Bronchial epithelial cell (primary cell): ENCODE data around the gene NFIA. TPM values are rescaled to one million over a fixed set of nuclear protein-coding genes. Genes with fewer than 3 reads are reported as not detected.

ENCODE experiments used
- DNase-seq: peaks from one replicate; pipeline ENCODE4 v3.0.0-alpha.2; 2010; ENCODE audit warnings: low read depth
- FAIRE-seq: peaks from 2 replicates; lab custom pipeline; 2011; peaks lifted over from hg19 to GRCh38; lab: Jason Lieb, UNC
- H3K27me3 ChIP-seq: 2 replicates; pipeline ENCODE4 v1.5.1; 2011; ENCODE audit warnings: low read length; ENCODE audit not compliant: control insufficient read depth, insufficient read depth
- H3K36me3 ChIP-seq: 2 replicates; pipeline ENCODE4 v1.5.1; 2011; ENCODE audit warnings: low read length; ENCODE audit not compliant: control insufficient read depth, insufficient read depth
- H3K4me3 ChIP-seq: 2 replicates; pipeline ENCODE4 v1.5.1; 2011; ENCODE audit warnings: mild to moderate bottlenecking, low read depth, low read length, control low read depth
- CTCF ChIP-seq: IDR thresholded peaks from 2 replicates; pipeline ENCODE4 v1.5.1; 2011; ENCODE audit warnings: mild to moderate bottlenecking, moderate library complexity, low read length, control low read depth, inconsistent platforms; ENCODE audit not compliant: insufficient read depth, severe bottlenecking
- total RNA-seq: library from RNA; depleted of rRNA; stranded (reverse); fragments of >200 nt; gene quantifications from 2 replicates; pipeline ENCODE4 v1.2.1, GENCODE V29; 2014

NFIA gene
- total RNA-seq, 1 donor from 2014 or later, result 7.4 TPM

DNA sequence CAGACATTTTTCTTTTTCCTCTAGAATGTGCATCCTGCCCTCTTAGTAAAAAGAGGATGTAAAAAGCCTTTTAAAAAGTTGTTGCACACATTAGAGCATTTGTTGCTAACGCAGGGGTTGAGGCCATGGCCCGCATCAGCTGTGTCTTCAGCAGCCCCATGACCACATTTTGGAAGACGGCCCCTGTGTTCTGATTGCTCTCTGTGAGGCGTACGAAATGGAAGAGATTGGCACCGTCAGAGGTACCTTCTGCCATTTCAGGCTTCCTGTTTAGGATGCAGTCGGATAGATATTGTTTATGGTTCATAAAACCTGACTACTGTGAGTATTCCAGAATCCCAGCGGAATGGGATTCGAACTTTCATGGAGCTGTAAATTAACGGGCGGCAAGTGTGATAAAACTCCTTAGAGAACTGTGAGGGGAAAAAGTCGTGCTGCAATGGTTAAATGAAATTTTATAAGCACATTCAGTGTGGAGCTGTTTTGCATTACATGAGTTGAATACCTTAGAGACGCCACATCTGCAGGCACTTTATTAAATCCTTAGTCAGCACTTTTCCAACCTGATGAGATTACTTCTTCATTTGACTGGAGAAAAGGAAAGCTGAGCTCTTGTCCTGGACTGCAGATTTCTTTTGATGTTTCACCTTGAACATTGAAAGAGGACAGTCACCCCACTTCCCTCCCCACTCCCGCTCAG lies 368.7 kb downstream of the NFIA start:
- TF ChIP-seq CTCF, result no peak
- Histone ChIP-seq H3K36me3 (peaks cover 5% of the 10 kb centered on the region), H3K27me3 (no peaks in the 10 kb centered on the region), H3K4me3 (no peak overlapping the region)
- FAIRE-seq (no peak), DNase-seq (no peak)

DNA sequence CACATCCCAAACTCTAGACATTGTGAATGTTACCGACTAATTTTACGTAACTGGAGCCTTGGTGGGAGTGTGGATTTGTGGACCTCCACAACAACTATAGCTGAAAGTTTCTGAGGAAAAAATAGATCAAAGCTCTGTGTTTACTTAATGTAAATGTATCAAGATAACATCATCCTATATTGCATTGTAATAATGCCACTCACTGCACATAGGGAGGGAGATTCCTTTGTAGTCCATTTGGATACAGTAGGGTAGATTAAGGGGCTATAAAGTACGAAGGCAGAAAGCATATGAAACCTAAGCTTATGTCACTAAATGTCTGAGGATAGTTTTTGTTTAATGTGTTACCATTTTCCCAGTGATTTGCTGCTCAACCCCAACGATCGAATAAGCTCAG lies 369.2 kb downstream of the NFIA start:
- DNase-seq (no peak), FAIRE-seq (no peak)
- no peak overlapping the region for H3K4me3 ChIP-seq
- H3K36me3 ChIP-seq, result peaks cover 5% of the 10 kb centered on the region
- no peaks in the 10 kb centered on the region for H3K27me3 ChIP-seq
- no peak for TF ChIP-seq CTCF

DNA sequence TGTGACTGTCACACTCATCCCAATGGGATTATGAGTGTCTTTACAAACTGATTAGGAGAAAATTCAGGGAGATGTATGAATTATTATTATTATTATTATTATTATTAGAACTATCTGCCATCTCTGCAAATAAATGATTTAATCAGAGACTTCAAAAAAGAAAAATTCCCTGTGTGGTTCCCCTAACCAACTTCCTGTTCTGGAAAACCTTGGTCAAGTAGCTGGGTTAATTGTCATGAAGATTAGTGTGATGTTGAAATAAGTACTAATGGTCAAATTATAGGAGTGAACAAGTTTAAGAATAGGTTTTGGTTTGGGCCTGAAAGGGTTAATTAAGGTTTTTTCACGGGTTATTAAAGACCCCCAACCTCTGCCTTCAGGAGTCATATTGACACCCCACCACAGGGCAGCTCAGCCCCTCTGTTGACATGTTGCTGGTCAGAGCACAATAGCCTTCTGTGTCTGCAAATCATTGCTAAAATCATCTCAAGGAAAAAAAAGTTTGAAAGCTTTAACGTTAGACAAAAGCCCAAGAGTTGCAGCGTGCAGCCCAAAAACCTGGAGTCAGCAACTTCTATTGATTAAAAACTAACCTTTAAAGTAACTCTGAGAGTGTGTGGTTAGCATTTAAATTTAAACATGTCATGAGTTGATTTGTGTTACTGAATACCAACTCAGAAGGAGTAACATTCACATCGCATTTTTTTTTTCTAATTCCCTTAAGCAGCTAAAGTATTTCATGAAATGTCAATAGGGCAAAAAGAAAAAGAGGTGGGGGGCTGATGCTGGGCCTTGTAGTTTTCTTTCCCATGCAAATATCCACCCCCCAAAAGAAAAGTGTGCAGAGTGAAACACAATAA lies 370.0 kb downstream of the NFIA start:
- TF ChIP-seq CTCF, result no peak
- FAIRE-seq, result no peak
- no peaks in the 10 kb centered on the region for H3K27me3 ChIP-seq
- peak; percentile 10 for DNase-seq
- peaks cover 5% of the 10 kb centered on the region for H3K36me3 ChIP-seq
- H3K4me3 ChIP-seq, result no peak overlapping the region

- DNase-seq, result peak; percentile 93
- no peak for FAIRE-seq
- peak; percentile 86 for TF ChIP-seq CTCF
- Histone ChIP-seq H3K27me3 (no peaks in the 10 kb centered on the region), H3K4me3 (no peak overlapping the region), H3K36me3 (peaks cover 5% of the 10 kb centered on the region)
These were observed 371.0 kb downstream of the NFIA start for GRCh38 chr1:61453111-61453961.

DNA sequence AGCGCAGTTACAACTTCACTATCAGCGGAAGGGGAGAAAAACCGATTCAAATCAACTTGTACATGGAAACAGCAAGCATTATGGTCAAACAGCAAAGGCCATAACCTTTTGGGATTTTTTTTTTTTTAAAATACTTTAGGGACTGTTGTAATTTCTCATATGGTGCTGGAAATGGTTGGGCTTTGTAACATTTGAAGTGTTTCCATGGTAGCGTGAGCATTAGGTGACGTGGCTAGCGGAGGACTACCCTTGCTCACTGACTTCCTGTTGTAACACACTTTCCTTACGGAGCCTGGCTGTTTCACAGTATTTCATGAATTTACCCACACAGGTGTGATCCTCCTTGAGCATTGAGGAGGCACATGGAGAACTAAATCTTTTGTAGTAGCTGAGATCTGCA lies 373.0 kb downstream of the NFIA start:
- Histone ChIP-seq H3K4me3 (no peak overlapping the region), H3K27me3 (no peaks in the 10 kb centered on the region), H3K36me3 (peaks cover 5% of the 10 kb centered on the region)
- no peak for FAIRE-seq
- TF ChIP-seq CTCF, result no peak
- DNase-seq, result no peak
